H9 (cell line): Measurements from ENCODE around the gene DMD. TPM values are rescaled to one million over a fixed set of nuclear protein-coding genes. Genes with fewer than 3 reads are reported as not detected.

Source experiments
- DNase-seq: peaks from one replicate; pipeline ENCODE4 v3.0.0-alpha.2; 2017
- H2AFZ ChIP-seq: one replicate; pipeline ENCODE4 v1.6.1; 2013; ENCODE audit warnings: mild to moderate bottlenecking, low read length, control low read depth, moderate library complexity
- H2AK5ac ChIP-seq: 2 replicates; pipeline ENCODE4 v1.6.1; 2013; ENCODE audit warnings: low read length, control low read depth, mixed read lengths; ENCODE audit not compliant: insufficient read length
- H2BK120ac ChIP-seq: one replicate; pipeline ENCODE4 v1.6.1; 2013; ENCODE audit warnings: low read depth, mild to moderate bottlenecking, low read length, control low read depth, inconsistent platforms; ENCODE audit not compliant: poor library complexity, severe bottlenecking
- H2BK12ac ChIP-seq: 2 replicates; pipeline ENCODE4 v1.6.1; 2013; ENCODE audit warnings: low read length, control low read depth, mixed read lengths, low read depth; ENCODE audit not compliant: insufficient read length
- H2BK15ac ChIP-seq: 2 replicates; pipeline ENCODE4 v1.6.1; 2013; ENCODE audit warnings: low read depth, low read length, control low read depth
- H2BK20ac ChIP-seq: one replicate; pipeline ENCODE4 v1.6.1; 2013; ENCODE audit warnings: low read depth, mild to moderate bottlenecking, low read length, control low read depth, inconsistent platforms; ENCODE audit not compliant: poor library complexity, severe bottlenecking
- H2BK5ac ChIP-seq: 2 replicates; pipeline ENCODE4 v1.6.1; 2013; ENCODE audit warnings: low read length, control low read depth, mixed read lengths; ENCODE audit not compliant: insufficient read length
- H3K14ac ChIP-seq: 2 replicates; pipeline ENCODE4 v1.6.1; 2013; ENCODE audit warnings: low read length, control low read depth; ENCODE audit not compliant: insufficient read depth
- H3K18ac ChIP-seq: 2 replicates; pipeline ENCODE4 v1.6.1; 2013; ENCODE audit warnings: low read depth, mild to moderate bottlenecking, mixed read lengths, low read length, control low read depth; ENCODE audit not compliant: insufficient read length
- H3K23ac ChIP-seq: 2 replicates; pipeline ENCODE4 v1.6.1; 2013; ENCODE audit warnings: low read length, control low read depth, mixed read lengths, low read depth; ENCODE audit not compliant: insufficient read length
- H3K23me2 ChIP-seq: 2 replicates; pipeline ENCODE4 v1.6.1; 2013; ENCODE audit warnings: low read depth, mild to moderate bottlenecking, mixed read lengths, low read length, control low read depth; ENCODE audit not compliant: insufficient read length, poor library complexity, severe bottlenecking
- H3K27ac ChIP-seq: 2 replicates; pipeline ENCODE4 v1.5.1; 2013; ENCODE audit warnings: low read length, control low read depth, mixed read lengths, low read depth; ENCODE audit not compliant: insufficient read length
- H3K27me3 ChIP-seq: 2 replicates; pipeline ENCODE4 v1.6.1; 2013; ENCODE audit warnings: low read length, control low read depth, inconsistent platforms; ENCODE audit not compliant: insufficient read depth
- H3K4ac ChIP-seq: 2 replicates; pipeline ENCODE4 v1.6.1; 2013; ENCODE audit warnings: low read depth, mild to moderate bottlenecking, control low read depth, inconsistent platforms, low read length, moderate library complexity
- H3K4me1 ChIP-seq: 2 replicates; pipeline ENCODE4 v1.6.1; 2013; ENCODE audit warnings: low read length, control low read depth, inconsistent platforms; ENCODE audit not compliant: insufficient read depth
- H3K4me2 ChIP-seq: 2 replicates; pipeline ENCODE4 v1.6.1; 2013; ENCODE audit warnings: low read length, control low read depth, mixed read lengths; ENCODE audit not compliant: insufficient read length, insufficient read depth
- H3K56ac ChIP-seq: 2 replicates; pipeline ENCODE4 v1.6.1; 2013; ENCODE audit warnings: low read depth, mild to moderate bottlenecking, mixed read lengths, low read length, control low read depth; ENCODE audit not compliant: insufficient read length
- H3K79me1 ChIP-seq: 2 replicates; pipeline ENCODE4 v1.6.1; 2013; ENCODE audit warnings: low read depth, mild to moderate bottlenecking, moderate library complexity, low read length, control low read depth, inconsistent platforms; ENCODE audit not compliant: insufficient read depth, poor library complexity, severe bottlenecking
- H3K79me2 ChIP-seq: 2 replicates; pipeline ENCODE4 v1.6.1; 2013; ENCODE audit warnings: low read length, control low read depth, inconsistent platforms; ENCODE audit not compliant: insufficient read depth
- H3K9ac ChIP-seq: 2 replicates; pipeline ENCODE4 v1.6.1; 2013; ENCODE audit warnings: low read length, control low read depth, mixed read lengths; ENCODE audit not compliant: insufficient read length; ENCODE audit errors: extremely low read depth
- H3K9me3 ChIP-seq: one replicate; pipeline ENCODE4 v1.6.1; 2013; ENCODE audit warnings: low read depth, low read length, inconsistent platforms; ENCODE audit not compliant: control insufficient read depth
- H3T11ph ChIP-seq: one replicate; pipeline ENCODE4 v1.6.1; 2013; ENCODE audit warnings: mild to moderate bottlenecking, low read length, control low read depth, inconsistent platforms
- H4K20me1 ChIP-seq: one replicate; pipeline ENCODE4 v1.6.1; 2013; ENCODE audit not compliant: control insufficient read depth, insufficient read length, insufficient read depth
- H4K5ac ChIP-seq: 2 replicates; pipeline ENCODE4 v1.6.1; 2013; ENCODE audit warnings: low read depth, mild to moderate bottlenecking, mixed read lengths, low read length, control low read depth; ENCODE audit not compliant: insufficient read length
- H4K8ac ChIP-seq: replicated peaks from 2 replicates; pipeline ENCODE4 v1.6.1; 2013; ENCODE audit warnings: low read length, control low read depth, mixed read lengths, low read depth; ENCODE audit not compliant: insufficient read length
- H4K91ac ChIP-seq: 2 replicates; pipeline ENCODE4 v1.6.1; 2013; ENCODE audit warnings: low read depth, mild to moderate bottlenecking, moderate library complexity, mixed read lengths, low read length, control low read depth; ENCODE audit not compliant: insufficient read length
- H3K27ac Mint-ChIP-seq, 3 experiments: 2 replicates in 2 of 3; 3 replicates in 1 of 3; pipeline ENCODE4 v1.8.0; 2020 to 2021; ENCODE audit warnings: mixed read lengths in 3 of 3, mild to moderate bottlenecking in 1 of 3, moderate library complexity in 1 of 3
- H3K27me3 Mint-ChIP-seq: 2 replicates; pipeline ENCODE4 v1.8.0; 2021; ENCODE audit warnings: low read depth, mild to moderate bottlenecking, moderate library complexity, mixed read lengths
- H3K36me3 Mint-ChIP-seq, 3 experiments: 2 replicates in 2 of 3; 3 replicates in 1 of 3; pipeline ENCODE4 v1.8.0; 2020 to 2021; ENCODE audit warnings: low read depth in 3 of 3, mixed read lengths in 3 of 3; ENCODE audit not compliant: insufficient read depth in 1 of 3
- H3K4me1 Mint-ChIP-seq, 2 experiments: 2 replicates each; pipeline ENCODE4 v1.8.0; 2020; ENCODE audit warnings: mixed read lengths in 2 of 2
- H3K4me3 Mint-ChIP-seq, 2 experiments: 2 replicates in 1 of 2; 3 replicates in 1 of 2; pipeline ENCODE4 v1.8.0; 2020 to 2021; ENCODE audit warnings: mild to moderate bottlenecking in 2 of 2, mixed read lengths in 2 of 2, moderate library complexity in 1 of 2
- H3K9me3 Mint-ChIP-seq, 2 experiments: 2 replicates in 1 of 2; 3 replicates in 1 of 2; pipeline ENCODE4 v1.8.0; 2020; ENCODE audit warnings: mild to moderate bottlenecking in 2 of 2, mixed read lengths in 2 of 2, moderate library complexity in 1 of 2
- CTCF ChIP-seq: fragments of 200-600 bp; sonication (generic); conservative IDR thresholded peaks from 3 replicates; pipeline ENCODE4 v1.8.0; 2021; ENCODE audit warnings: antibody characterized with exemption, mild to moderate bottlenecking
- WGBS: extraction: QIAGEN DNeasy Blood & Tissue Kit; methylation state at CpG from one replicate; pipeline ENCODE4 v1.1.7; 2013; ENCODE audit warnings: missing lambda C conversion rate, low lambda C conversion rate, mixed read lengths; ENCODE audit not compliant: insufficient read length; ENCODE audit errors: extremely low coverage; 5-methylcytosine and 5-hydroxymethylcytosine counted together
- total RNA-seq: library from RNA; stranded (reverse); gene quantifications from 2 replicates; pipeline ENCODE4 v1.2.1, GENCODE V29; 2021

The DMD gene
- total RNA-seq, 1 experiment from 2014 or later: 3.8 TPM

GRCh38 chrX:31702222-31702621 lies 1509.1 kb downstream of the DMD start:
- H2AK5ac ChIP-seq: no peak overlapping the region
- no peak overlapping the region for H4K91ac ChIP-seq
- no peak overlapping the region for H4K8ac ChIP-seq
- H3K9ac ChIP-seq: no peak overlapping the region
- H3K4ac ChIP-seq: no peak overlapping the region
- no peak for TF ChIP-seq CTCF
- no peaks in the 10 kb centered on the region for H3K79me2 ChIP-seq
- H3K23me2 ChIP-seq: no peaks in the 10 kb centered on the region
- Mint-ChIP-seq H3K9me3 (peaks cover 38 to 56% of the 10 kb centered on the region in 2 experiments), H3K27me3 (no peaks in the 10 kb centered on the region), H3K36me3 (0 out of 7 replicates have a peak, but pooled peaks cover 0 to 3% (median 0%) of the 10 kb centered on the region in 3 experiments), H3K4me3 (no peak overlapping the region), H3K4me1 (peaks cover 0 to 3% of the 10 kb centered on the region in 2 experiments; a peak in 1 of 4 replicates), H3K27ac (no peak overlapping the region)
- no peak overlapping the region for H2AFZ ChIP-seq
- no peak overlapping the region for H2BK120ac ChIP-seq
- H3T11ph ChIP-seq: no peak overlapping the region
- H2BK5ac ChIP-seq: no peak overlapping the region
- H3K27me3 ChIP-seq: no peaks in the 10 kb centered on the region
- H2BK12ac ChIP-seq: no peak overlapping the region
- H3K4me2 ChIP-seq: no peak overlapping the region
- no peak overlapping the region for H3K23ac ChIP-seq
- no peaks in the 10 kb centered on the region for H3K4me1 ChIP-seq
- no peak overlapping the region for H4K5ac ChIP-seq
- H3K56ac ChIP-seq: no peak overlapping the region
- H3K14ac ChIP-seq: no peak overlapping the region
- no CpG with 5 or more reads among the region's 2 CpGs for WGBS
- no peaks in the 10 kb centered on the region for H3K9me3 ChIP-seq
- no peaks in the 10 kb centered on the region for H3K79me1 ChIP-seq
- H2BK15ac ChIP-seq: no peak overlapping the region
- H2BK20ac ChIP-seq: no peak overlapping the region
- DNase-seq: no peak
- H4K20me1 ChIP-seq: no peaks in the 10 kb centered on the region
- H3K27ac ChIP-seq: no peak overlapping the region
- H3K18ac ChIP-seq: no peak overlapping the region
